Motor neuron (in vitro differentiated cells): Measurements from ENCODE around the gene WBP2NL. TPM values are rescaled to one million over a fixed set of nuclear protein-coding genes. Genes with fewer than 3 reads are reported as not detected.

Source experiments
- ATAC-seq, 8 experiments: fragments of 200-7000 bp; cut with Tn5 transposase; replicated peaks in 6 of 8; 2 replicates each; pipeline ENCODE4 v1.8.0; 2021; ENCODE audit warnings: mild to moderate bottlenecking in 8 of 8, moderate library complexity in 8 of 8
- H3K27ac ChIP-seq, 2 donors: fragments of 250-450 bp; sonication (Bioruptor Pico); 2 replicates each; pipeline ENCODE4 v1.9.0; 2021; ENCODE audit warnings: antibody characterized with exemption in 2 of 2, mild to moderate bottlenecking in 2 of 2, moderate library complexity in 1 of 2
- H3K4me1 ChIP-seq, 2 donors: fragments of 250-450 bp; sonication (Bioruptor Pico); replicated peaks in 1 of 2; 2 replicates each; pipeline ENCODE4 v1.6.1; 2021; ENCODE audit warnings: antibody characterized with exemption in 2 of 2, mild to moderate bottlenecking in 2 of 2, moderate library complexity in 1 of 2
- H3K4me3 ChIP-seq, 5 donors: fragments of 250-450 bp; sonication (Bioruptor Pico); 2 replicates each; pipeline ENCODE4 v1.9.0; 2021; ENCODE audit warnings: antibody characterized with exemption in 5 of 5, mild to moderate bottlenecking in 5 of 5, moderate library complexity in 4 of 5
- WGBS, 10 experiments: fragments of 450-650 bp; shearing (Covaris generic); methylation state at CpG; one replicate each; pipeline ENCODE4 v1.0.0; 2022; 5-methylcytosine and 5-hydroxymethylcytosine counted together
- in situ Hi-C, 9 experiments: fragments of 400-800 bp; cut with MboI; loops; one replicate each; pipeline ENCODE4 v1.15.0; 2021; ENCODE audit warnings: low sequenced_read_pairs in 9 of 9, low pct_unique_long_range_greater_than_20kb in 2 of 9; ENCODE audit not compliant: unreplicated experiment in 9 of 9
- total RNA-seq, 8 experiments: library from RNA; unstranded; fragments of 300-600 nt; gene quantifications; 2 replicates each; pipeline versions ENCODE4 v1.2.3 to v1.2.4, GENCODE V29; 2022

The WBP2NL gene
- total RNA-seq, 8 experiments from 2014 or later, result 0.05 to 1.0 (median 0.42) TPM; not detected in 1

DNA sequence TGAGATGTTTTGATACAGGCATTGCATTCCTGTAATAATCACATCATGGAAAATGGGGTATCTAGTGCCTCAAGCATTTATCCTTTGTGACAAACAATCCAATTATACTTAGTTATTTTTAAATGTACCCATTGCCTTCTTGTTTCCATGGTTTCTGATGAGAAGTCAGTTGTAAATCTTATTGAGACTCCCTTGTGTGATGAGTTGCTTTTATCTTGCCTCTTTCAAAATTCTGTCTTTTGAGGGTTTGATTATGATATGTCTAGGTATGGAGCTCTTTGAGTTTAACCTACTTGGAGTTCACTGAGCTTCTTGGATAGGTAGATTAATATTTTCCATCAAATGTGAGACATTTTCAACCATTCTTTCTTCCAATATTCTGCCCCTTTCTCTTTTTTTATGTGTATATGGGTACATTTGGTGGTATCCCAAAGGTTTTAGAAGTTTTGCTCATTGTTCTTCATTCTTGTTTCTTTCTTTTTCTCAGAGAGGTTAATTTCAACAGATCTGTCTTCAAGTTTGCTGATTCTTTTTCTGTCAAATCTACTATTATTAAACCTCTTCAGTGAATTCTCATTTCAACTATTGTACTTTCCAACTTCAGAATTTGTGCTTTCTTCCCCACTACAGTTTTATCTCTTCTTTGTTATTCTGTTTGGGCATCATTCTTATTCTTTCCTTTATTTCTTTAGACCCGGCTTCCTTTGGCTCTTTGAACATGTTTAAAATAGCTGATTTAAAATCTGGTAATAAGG, 58.3 kb downstream of the WBP2NL start:
- in situ Hi-C loops, result no loop called here
- H3K4me1 ChIP-seq, result no peaks in the 10 kb centered on the region
- no peak overlapping the region for H3K27ac ChIP-seq
- H3K4me3 ChIP-seq, result no peak overlapping the region
- ATAC-seq, result no peak
- 87 to 100% (median 100%) methylated on average over 1 of the region's 1 CpG for WGBS, 10 experiments

DNA sequence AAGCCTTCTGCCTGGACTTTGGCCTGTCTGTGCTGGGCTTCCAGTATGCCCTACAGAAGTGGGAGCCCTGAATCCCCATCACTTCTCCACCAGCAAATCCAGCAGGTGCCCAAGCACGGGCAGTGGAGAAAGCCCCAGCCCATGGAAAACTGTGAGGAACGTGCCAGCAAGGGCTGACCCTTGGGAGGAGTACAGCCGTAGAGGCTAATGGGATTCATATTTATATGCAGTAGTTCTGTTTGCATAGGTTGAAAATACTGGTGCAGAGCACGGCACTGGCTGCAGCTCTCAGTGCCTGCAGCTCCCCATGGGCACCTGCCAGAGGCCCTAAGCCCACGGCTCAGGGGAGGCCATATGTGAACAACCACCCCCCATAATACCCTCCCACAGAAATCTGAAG, 61.9 kb downstream of the WBP2NL start:
- WGBS, 10 experiments, result 67 to 100% (median 93%) methylated on average over 1 to 2 of the region's 5 CpGs; no CpG with 5 or more reads in 6 of the 10 experiments
- in situ Hi-C loops, result no loop called here
- no peak for ATAC-seq
- Histone ChIP-seq H3K27ac (no peak overlapping the region), H3K4me1 (peaks cover 0 to 5% of the 10 kb centered on the region in 2 donors), H3K4me3 (no peak overlapping the region)

DNA sequence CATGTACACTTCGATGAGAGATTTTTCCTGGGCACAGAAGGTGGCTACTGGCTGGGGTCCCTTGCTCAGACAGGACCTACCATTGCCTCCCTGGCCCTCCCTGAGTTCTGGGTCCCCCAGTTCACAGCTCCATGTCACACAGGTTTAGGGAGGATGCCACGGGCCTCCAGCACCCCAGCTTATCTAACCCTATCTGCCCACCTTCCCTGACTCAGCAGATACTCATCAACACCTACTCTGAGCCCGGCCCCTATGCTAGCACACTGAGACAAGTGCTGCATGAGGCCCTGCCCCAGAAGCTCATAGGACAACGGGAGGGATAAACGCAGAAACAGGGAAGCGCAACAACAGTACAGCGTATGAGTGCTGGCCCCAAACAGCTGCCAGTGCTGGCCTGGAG, 62.5 kb downstream of the WBP2NL start:
- in situ Hi-C loops, result no loop called here
- Histone ChIP-seq H3K27ac (no peak overlapping the region), H3K4me1 (peaks cover 0 to 9% of the 10 kb centered on the region in 2 donors), H3K4me3 (no peak overlapping the region)
- no peak for ATAC-seq
- 83 to 100% (median 95%) methylated on average over 1 to 3 of the region's 7 CpGs; no CpG with 5 or more reads in 6 of the 10 experiments for WGBS, 10 experiments

DNA sequence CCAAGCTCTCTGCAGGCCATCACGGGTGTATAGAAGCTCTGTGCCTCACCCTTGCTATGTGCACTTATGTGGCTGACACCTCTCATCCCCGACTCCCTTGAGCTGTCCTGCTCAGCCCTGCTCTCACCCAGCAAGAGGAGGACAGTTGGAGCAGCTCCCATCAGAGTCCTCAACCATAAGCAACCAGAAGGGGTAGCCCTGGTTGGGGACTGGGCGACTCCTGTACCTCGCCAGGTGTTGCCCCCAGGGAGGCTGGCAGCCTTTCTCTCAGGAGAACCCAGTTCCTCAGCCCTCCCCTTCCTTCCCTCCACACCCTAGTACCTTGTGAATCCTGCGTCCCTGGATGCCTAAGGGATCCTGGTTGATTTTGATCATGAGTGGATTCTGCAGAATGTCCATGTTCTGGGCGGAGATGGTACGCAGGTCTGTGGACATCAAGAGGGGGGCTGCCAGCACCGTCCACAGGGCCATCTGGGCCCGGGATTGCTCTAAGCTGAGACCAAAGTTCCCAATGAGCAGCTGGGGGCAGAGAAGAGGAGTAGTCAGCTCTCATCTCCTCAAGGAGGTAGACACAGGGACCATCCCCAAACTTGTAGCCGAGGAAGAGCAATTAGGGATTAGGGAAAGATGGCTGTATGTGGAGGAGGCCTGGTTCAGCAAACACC, 64.0 kb downstream of the WBP2NL start:
- Histone ChIP-seq H3K27ac (no peak overlapping the region), H3K4me1 (peaks cover 0 to 9% of the 10 kb centered on the region in 2 donors), H3K4me3 (no peak overlapping the region)
- no peak for ATAC-seq
- 75 to 100% (median 100%) methylated on average over 1 to 2 of the region's 10 CpGs; no CpG with 5 or more reads in 7 of the 10 experiments for WGBS, 10 experiments
- in situ Hi-C loops, result no loop called here

DNA sequence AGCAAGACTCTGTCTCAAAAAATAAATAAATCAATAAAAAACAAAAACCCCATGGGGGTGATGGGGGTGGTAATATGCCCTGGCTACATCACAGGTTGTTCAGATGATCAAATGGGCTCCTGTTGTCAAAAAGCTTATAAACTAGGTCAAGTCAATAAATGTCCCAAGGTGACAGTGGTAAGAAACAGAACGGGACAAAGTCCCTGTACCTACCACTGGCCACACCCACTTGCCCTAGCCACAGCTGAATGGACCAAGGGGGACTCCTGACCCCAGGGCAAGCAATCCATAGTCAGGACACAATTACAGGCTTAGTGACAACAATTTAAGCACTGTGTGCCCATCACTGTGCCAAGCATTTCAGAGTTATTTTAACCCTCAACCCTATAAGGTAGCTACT, 66.0 kb downstream of the WBP2NL start:
- in situ Hi-C loops, result no loop called here
- no peak for ATAC-seq
- peaks cover 2 to 10% of the 10 kb centered on the region in 2 donors for H3K4me1 ChIP-seq
- WGBS, 10 experiments, result 83 to 100% (median 100%) methylated on average over 1 of the region's 1 CpG; no CpG with 5 or more reads in 7 of the 10 experiments
- no peak overlapping the region for H3K4me3 ChIP-seq
- no peak overlapping the region for H3K27ac ChIP-seq

DNA sequence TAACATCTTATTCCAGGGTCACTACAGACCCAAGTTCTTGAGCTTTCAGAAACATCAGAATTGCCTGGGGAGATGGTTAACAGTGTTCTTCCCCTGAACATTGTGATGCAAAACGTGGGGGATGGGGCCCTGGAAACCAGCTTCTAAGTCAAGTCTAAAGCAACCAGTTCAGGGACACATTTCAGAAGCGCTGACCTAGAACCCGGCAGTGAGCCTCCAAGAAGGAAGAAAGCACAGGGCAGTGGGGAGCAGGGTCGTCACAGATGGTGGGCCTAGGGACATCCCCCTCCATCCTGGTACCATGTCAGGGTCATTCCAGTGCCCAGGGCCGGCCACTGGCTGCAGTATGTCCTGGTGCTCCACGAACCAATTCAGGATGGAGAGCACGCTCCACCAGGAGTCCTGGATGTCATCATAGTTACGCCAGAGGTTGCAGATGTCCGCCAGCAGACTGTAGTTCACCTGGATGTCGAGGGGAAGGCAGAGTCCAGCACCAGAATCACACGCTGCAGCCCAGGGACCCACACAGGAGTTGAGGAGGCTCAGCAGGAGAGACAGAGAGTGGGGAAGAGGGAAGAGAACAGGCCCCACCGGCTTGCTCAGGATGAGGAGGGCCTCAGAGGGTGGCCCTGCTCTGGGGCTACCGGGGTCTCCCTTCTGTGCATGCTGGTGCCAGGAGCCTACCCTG, 67.0 kb downstream of the WBP2NL start:
- WGBS, 10 experiments, result 0 to 100% (median 80%) methylated on average over 1 to 8 of the region's 13 CpGs; no CpG with 5 or more reads in 6 of the 10 experiments
- ATAC-seq, result no peak
- H3K4me3 ChIP-seq, result no peak overlapping the region
- H3K4me1 ChIP-seq, result peaks cover 5 to 14% of the 10 kb centered on the region in 2 donors
- in situ Hi-C loops, result no loop called here
- H3K27ac ChIP-seq, result no peak overlapping the region

DNA sequence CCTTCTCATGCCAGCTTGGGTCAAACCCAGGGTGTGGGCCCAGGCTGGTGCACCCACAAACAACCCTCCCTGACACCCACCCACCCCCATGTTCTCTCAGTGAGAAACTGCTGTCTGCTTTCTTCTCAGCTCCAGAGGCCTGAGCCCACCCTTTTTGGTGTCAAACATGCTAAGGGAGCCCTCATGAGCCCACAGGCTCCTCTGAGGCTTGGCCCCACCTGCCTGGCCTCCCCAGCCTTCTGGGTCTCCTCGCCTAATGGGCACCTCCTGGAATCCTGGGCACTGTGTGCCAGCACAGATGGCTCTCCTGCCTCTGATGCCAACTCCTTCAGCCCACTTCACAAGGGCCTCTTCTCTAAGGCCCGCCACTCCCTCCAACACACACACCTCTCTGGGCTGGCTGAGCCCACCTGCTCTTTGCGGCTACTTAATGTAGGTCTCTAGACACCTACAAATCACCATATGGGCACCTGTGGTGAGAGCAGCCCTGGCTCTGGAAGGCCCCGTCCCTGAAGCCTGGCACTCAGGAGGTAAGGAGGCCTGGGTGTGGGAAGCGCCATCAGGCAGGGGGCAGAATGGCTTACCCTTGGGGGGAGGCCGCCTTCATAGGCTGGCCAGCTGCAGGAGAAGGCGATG, 67.7 kb downstream of the WBP2NL start:
- ATAC-seq, result no peak
- in situ Hi-C loops, result no loop called here
- 100% methylated on average over 1 to 2 of the region's 7 CpGs; no CpG with 5 or more reads in 7 of the 10 experiments for WGBS, 10 experiments

DNA sequence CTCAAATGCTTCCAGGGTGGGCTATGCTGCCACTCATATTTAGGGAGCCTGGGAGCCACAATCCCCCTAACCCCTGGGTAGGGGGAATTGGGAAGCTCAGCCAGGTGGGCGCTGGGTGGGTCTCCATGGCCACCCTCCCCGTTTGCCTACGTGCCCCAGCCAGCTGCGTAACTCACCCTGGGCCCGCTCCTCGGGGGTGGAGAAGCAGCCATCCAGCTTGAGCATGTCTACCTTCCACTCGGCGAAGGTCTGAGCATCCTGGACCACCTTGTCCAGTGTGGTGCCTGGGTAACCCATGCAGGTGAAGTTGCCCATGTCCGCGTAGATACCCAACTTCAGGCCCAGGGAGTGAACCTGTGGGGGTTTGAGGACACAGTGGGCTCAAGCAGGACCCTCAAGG, 68.3 kb downstream of the WBP2NL start:
- Histone ChIP-seq H3K4me3 (no peak overlapping the region), H3K4me1 (peaks cover 13 to 21% of the 10 kb centered on the region in 2 donors), H3K27ac (no peak overlapping the region)
- 80 to 100% (median 100%) methylated on average over 1 of the region's 10 CpGs; no CpG with 5 or more reads in 7 of the 10 experiments for WGBS, 10 experiments
- in situ Hi-C loops, result no loop called here
- no peak for ATAC-seq

More for the DNA sequence above, 67.7 kb downstream of the WBP2NL start:
- no peak overlapping the region for H3K4me3 ChIP-seq
- no peak overlapping the region for H3K27ac ChIP-seq
- peaks cover 7 to 14% of the 10 kb centered on the region in 2 donors for H3K4me1 ChIP-seq

DNA sequence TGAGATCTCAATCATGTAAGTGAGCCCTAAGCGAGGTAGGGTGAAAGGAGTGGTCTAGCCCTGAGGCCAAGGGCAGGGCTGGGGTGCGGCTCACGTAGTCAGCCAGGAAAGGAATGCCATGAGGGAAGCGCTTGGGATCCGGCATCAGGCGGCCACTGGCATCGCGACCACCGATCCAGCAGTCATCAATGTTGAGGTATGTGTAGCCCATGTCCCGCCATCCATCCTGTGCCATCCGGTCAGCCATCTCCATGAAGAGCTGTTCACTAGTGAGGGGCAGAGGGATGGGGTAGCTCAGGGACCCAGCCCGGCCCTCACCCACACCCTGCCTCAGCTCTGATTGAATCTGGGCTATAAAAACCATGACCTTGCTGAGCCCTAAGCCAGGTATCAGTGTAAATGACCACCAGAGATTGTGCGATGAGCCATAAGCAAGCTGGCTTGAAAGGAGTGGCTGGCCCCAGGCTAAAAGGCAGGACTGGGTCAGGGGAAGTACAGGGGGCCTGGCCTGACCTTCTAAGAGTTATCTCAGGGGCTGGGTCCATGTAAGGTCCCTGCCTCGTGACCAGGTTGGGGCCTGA, 69.2 kb downstream of the WBP2NL start:
- in situ Hi-C loops, result no loop called here
- ATAC-seq, result no peak
- Histone ChIP-seq H3K4me1 (peaks cover 13 to 21% of the 10 kb centered on the region in 2 donors), H3K27ac (no peak overlapping the region), H3K4me3 (no peak overlapping the region)
- WGBS, 10 experiments, result 80 to 100% (median 82%) methylated on average over 1 to 6 of the region's 14 CpGs; no CpG with 5 or more reads in 4 of the 10 experiments

DNA sequence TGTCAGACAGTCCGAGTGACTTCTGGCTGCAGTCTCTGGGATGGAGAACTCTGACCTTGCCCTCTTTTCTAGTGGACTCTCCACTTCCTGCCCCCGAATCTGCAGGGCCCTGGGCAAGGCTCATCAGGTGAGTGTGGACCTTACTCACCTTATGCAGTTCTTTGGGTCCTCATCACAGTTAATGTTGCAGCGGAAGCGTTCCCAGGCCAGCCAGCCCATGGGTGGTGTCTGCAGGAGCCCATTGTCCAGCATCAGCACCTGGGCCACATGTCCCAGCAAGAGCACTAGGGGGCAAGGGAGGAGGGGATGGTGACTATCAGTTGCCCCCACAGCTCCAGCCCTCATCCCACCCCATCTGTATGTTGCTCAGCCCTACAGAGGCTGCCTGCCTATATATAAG, 69.7 kb downstream of the WBP2NL start:
- 95 to 100% methylated on average over 1 to 3 of the region's 4 CpGs; no CpG with 5 or more reads in 8 of the 10 experiments for WGBS, 10 experiments
- Histone ChIP-seq H3K4me1 (peaks cover 13 to 21% of the 10 kb centered on the region in 2 donors), H3K4me3 (no peak overlapping the region), H3K27ac (no peak overlapping the region)
- in situ Hi-C loops, result no loop called here
- no peak for ATAC-seq

DNA sequence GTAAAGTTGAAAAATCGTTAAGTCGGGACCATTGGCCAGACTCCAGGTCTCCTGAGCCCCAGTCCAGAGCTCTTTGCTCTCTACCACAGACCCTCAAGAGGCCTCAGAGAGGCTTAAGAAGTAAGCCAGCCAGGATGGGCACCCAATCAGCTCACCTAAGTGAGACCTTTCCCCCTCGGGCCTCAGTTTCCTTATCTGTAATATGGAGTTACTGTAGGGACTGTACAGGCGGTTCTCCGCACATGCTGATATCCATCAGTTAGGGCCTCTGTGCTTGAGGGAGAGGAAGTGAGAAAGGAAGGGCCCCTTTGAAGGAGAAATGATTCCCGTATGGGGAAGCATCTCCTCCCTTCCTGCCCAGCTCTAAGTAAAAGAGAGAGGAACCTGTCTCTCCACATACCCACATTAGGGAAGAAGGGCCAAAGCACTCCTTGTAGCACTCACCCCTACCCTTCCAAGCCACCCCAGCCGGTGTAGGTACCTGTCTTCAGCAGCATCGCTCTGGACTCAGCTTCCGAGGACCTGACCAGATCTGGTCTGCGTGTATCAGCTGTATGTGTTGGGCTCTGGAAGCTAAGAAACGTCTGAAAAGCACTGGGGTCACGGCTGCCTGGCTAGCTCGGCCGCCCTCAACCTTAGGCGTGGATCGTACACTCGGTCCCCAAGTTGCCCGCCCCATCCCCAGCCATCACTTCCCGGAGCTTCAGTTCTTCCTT, 71.4 kb downstream of the WBP2NL start:
- 18 to 81% (median 40%) methylated on average over 2 to 11 of the region's 19 CpGs; no CpG with 5 or more reads in 1 of the 10 experiments for WGBS, 10 experiments
- ATAC-seq, result peak in 1 of 8 experiments; percentile 16

More for the DNA sequence above, 71.4 kb downstream of the WBP2NL start:
- H3K4me1 ChIP-seq, result peaks cover 20 to 21% of the 10 kb centered on the region in 2 donors
- peak overlapping the region; percentile 50 to 66 (median 57) for H3K4me3 ChIP-seq
- in situ Hi-C loops, result loop anchor here in 1 of 9 experiments (10.0 kb wide), 1 partner anchor 95 kb away; no protein-coding TSS in a partner anchor
- peak overlapping the region in 1 of 2 donors; percentile 13 for H3K27ac ChIP-seq
